Renal pelvis (tissue), 12 donors: ENCODE results near the gene CHURC1. TPM values are rescaled to one million over a fixed set of nuclear protein-coding genes. Genes with fewer than 3 reads are reported as not detected.

ENCODE experiments used
- DNase-seq: peaks from one replicate; pipeline ENCODE4 v3.0.0-alpha.2; 2013
- long read RNA-seq, 16 experiments: transcript quantifications; one replicate each; lab custom pipeline, GENCODE V29; 2026
- polyA plus RNA-seq, 3 donors: library from polyadenylated mRNA; unstranded; fragments of 120-200 nt; gene quantifications; one replicate each; pipeline ENCODE4 v1.2.1, GENCODE V29; 2013; ENCODE audit not compliant: insufficient read length in 3 of 3

Gene CHURC1
- 10 to 100 TPM; 50.4 to 51.6 (median 51.0) TPM for polyA plus RNA-seq
- long read RNA-seq, donor 1, transcript CHURC1-208 (4 exons, 3,615 nt) = minor isoform, 6 of 49 reads
- long read RNA-seq, donor 1, transcript CHURC1-203 (4 exons, 2,629 nt) = major isoform, 38 of 49 reads
- long read RNA-seq, donor 1, partial matches to known transcripts = 0 of 49 reads
- long read RNA-seq, donor 1, other reads (novel, unspliced or antisense) = 0 of 49 reads
- long read RNA-seq, donor 2, transcript CHURC1-203 (4 exons, 2,629 nt) = major isoform, 49 of 60 reads
- long read RNA-seq, donor 2, transcript CHURC1-208 (4 exons, 3,615 nt) = minor isoform, 5 of 60 reads
- long read RNA-seq, donor 2, partial matches to known transcripts = 0 of 60 reads
- long read RNA-seq, donor 2, other reads (novel, unspliced or antisense) = 0 of 60 reads
- long read RNA-seq, donor 3, transcript CHURC1-203 (4 exons, 2,629 nt) = major isoform, 30 of 40 reads
- long read RNA-seq, donor 3, partial matches to known transcripts = 0 of 40 reads
- long read RNA-seq, donor 3, other reads (novel, unspliced or antisense) = 0 of 40 reads
- long read RNA-seq, donor 4, transcript CHURC1-202 (3 exons, 439 nt) = minor isoform, 5 of 67 reads
- long read RNA-seq, donor 4, transcript CHURC1-203 (4 exons, 2,629 nt) = major isoform, 50 of 67 reads
- long read RNA-seq, donor 4, transcript CHURC1-208 (4 exons, 3,615 nt) = minor isoform, 6 of 67 reads
- long read RNA-seq, donor 4, partial matches to known transcripts = 5 of 67 reads
- long read RNA-seq, donor 4, other reads (novel, unspliced or antisense) = 0 of 67 reads
- long read RNA-seq, donor 5, transcript CHURC1-203 (4 exons, 2,629 nt) = major isoform, 22 of 30 reads
- long read RNA-seq, donor 5, partial matches to known transcripts = 0 of 30 reads
- long read RNA-seq, donor 5, other reads (novel, unspliced or antisense) = 0 of 30 reads
- long read RNA-seq, donor 6, transcript CHURC1-208 (4 exons, 3,615 nt) = minor isoform, 8 of 40 reads
- long read RNA-seq, donor 6, transcript CHURC1-203 (4 exons, 2,629 nt) = major isoform, 26 of 40 reads
- long read RNA-seq, donor 6, partial matches to known transcripts = 0 of 40 reads
- long read RNA-seq, donor 6, other reads (novel, unspliced or antisense) = 0 of 40 reads
- long read RNA-seq, donor 7, transcript CHURC1-202 (3 exons, 439 nt) = minor isoform, 8 of 69 reads
- long read RNA-seq, donor 7, transcript CHURC1-208 (4 exons, 3,615 nt) = minor isoform, 9 of 69 reads
- long read RNA-seq, donor 7, transcript CHURC1-203 (4 exons, 2,629 nt) = major isoform, 40 of 69 reads
- long read RNA-seq, donor 7, partial matches to known transcripts = 8 of 69 reads
- long read RNA-seq, donor 7, other reads (novel, unspliced or antisense) = 0 of 69 reads
- long read RNA-seq, donor 8, transcript CHURC1-202 (3 exons, 439 nt) = minor isoform, 5 of 23 reads
- long read RNA-seq, donor 8, transcript CHURC1-203 (4 exons, 2,629 nt) = major isoform, 16 of 23 reads
- long read RNA-seq, donor 8, partial matches to known transcripts = 0 of 23 reads
- long read RNA-seq, donor 8, other reads (novel, unspliced or antisense) = 0 of 23 reads
- long read RNA-seq, donor 9, transcript CHURC1-203 (4 exons, 2,629 nt) = major isoform, 49 of 72 reads
- long read RNA-seq, donor 9, transcript CHURC1-208 (4 exons, 3,615 nt) = minor isoform, 8 of 72 reads
- long read RNA-seq, donor 9, partial matches to known transcripts = 7 of 72 reads
- long read RNA-seq, donor 9, other reads (novel, unspliced or antisense) = 0 of 72 reads
- long read RNA-seq, donor 10, transcript CHURC1-203 (4 exons, 2,629 nt) = major isoform, 34 of 47 reads
- long read RNA-seq, donor 10, partial matches to known transcripts = 0 of 47 reads
- long read RNA-seq, donor 10, other reads (novel, unspliced or antisense) = 0 of 47 reads
- long read RNA-seq, donor 11, transcript CHURC1-202 (3 exons, 439 nt) = minor isoform, 5 of 44 reads
- long read RNA-seq, donor 11, transcript CHURC1-203 (4 exons, 2,629 nt) = major isoform, 29 of 44 reads
- long read RNA-seq, donor 11, transcript CHURC1-208 (4 exons, 3,615 nt) = minor isoform, 7 of 44 reads
- long read RNA-seq, donor 11, partial matches to known transcripts = 0 of 44 reads
- long read RNA-seq, donor 11, other reads (novel, unspliced or antisense) = 0 of 44 reads
- long read RNA-seq, donor 12, transcript CHURC1-202 (3 exons, 439 nt) = minor isoform, 7 of 71 reads
- long read RNA-seq, donor 12, transcript CHURC1-208 (4 exons, 3,615 nt) = minor isoform, 6 of 71 reads
- long read RNA-seq, donor 12, transcript CHURC1-203 (4 exons, 2,629 nt) = major isoform, 52 of 71 reads
- long read RNA-seq, donor 12, partial matches to known transcripts = 5 of 71 reads
- long read RNA-seq, donor 12, other reads (novel, unspliced or antisense) = 0 of 71 reads
- long read RNA-seq, donor 13, transcript CHURC1-203 (4 exons, 2,629 nt) = major isoform, 26 of 43 reads
- long read RNA-seq, donor 13, transcript CHURC1-208 (4 exons, 3,615 nt) = minor isoform, 11 of 43 reads
- long read RNA-seq, donor 13, partial matches to known transcripts = 0 of 43 reads
- long read RNA-seq, donor 13, other reads (novel, unspliced or antisense) = 0 of 43 reads
- long read RNA-seq, donor 14 = 0 reads
- long read RNA-seq, donor 15 = 0 reads
- long read RNA-seq, donor 16, transcript CHURC1-208 (4 exons, 3,615 nt) = minor isoform, 9 of 71 reads
- long read RNA-seq, donor 16, transcript CHURC1-203 (4 exons, 2,629 nt) = major isoform, 56 of 71 reads
- long read RNA-seq, donor 16, partial matches to known transcripts = 0 of 71 reads
- long read RNA-seq, donor 16, other reads (novel, unspliced or antisense) = 0 of 71 reads

DNA sequence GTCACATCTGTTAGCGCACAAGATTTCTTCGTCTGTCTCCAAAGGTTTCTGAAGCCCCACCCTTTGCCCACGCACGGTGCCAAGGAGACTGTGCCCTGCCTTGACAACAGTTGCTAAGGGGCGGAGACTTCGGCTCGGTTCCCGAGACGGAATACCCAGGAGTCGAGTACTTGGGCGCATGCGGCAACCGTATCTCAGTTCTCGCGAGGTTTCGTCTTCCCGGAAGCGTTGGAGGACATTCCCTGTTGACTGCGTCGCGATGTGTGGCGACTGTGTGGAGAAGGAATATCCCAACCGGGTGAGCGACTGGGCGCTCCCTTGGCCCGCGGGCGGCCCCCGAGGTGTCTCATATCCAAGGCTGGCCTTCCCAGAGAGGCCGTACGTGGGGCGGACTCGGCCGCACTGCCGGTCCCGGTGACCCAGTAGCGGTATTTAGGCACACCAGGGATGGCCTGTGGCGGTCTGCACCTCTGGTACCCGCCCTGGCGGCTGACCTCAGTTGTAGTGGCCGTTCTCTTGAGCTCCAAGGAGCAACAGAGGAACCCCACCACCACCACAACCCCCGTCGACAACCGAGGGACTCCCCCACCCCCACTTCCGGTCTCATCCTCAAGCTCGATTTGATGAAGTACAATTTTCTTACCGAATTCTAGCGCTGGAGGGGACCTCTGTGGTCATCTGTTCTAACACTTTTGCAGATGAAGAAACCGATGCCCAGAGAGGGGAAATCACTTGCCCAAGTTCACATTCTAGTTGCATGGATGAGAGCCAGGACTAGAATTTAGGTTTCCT is at the start of gene CHURC1:
TSS of gene CHURC1 (plus strand) at position 219 of the 792 bp plus-strand sequence. CDS start at position 260, 41 bp downstream.
- DNase-seq = peak; percentile 99

DNA sequence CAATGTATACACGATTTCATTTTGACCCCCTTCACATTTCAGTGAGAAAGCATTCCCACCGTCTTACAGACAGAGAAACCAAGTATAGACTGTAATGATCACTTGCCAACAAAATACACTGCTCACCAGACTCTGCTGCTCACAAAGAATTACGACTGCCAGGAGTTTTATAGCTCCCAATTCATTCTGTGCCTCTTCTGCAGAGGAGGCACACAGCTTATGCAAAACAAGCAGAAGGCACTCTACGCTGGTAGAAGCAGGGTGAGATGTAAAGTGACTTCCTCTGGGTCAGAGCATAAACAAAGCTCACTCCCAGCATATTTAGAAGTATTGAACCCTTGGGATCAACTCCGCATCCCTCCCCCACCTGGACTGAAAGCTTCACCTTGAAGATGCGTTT is 49.1 kb upstream of the CHURC1 start:
- no peak for DNase-seq

DNA sequence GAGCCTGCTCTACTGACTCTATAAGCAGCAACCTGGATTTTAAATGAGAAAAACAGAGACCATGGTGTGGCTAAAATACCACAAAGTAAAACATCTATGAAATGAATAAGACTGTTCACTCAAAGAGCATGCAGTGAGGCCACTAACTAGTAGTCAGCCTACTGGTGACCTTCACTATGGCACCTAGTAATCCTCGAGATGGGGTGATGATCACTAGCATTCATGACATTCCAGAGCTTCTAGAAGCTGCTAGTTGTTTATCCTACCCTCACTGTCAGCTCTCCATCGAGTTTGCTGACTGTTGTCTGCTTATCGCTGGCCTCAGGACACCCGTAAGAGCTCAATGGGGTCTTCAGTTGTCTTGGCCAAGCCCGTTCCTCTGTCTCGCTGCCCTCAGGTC is 48.3 kb upstream of the CHURC1 start:
- no peak for DNase-seq

DNA sequence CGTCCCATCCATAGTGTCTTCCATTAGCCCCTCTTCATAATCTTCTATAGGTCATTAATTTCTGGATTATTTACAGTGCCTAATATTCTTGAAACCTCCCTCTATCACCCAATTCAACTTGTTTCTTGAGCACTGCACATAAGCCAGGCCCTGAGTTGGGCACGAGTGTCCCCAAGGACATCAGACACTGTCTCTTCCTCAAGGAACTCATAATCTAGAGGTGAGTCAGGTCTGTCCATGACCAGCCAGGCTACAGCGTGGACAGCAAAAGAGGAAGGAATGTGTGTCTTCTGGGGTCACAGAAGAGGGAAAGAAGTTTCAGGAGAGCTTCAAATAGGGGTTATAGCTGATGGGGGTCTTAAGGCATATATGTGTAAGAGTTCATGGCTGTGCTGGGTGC is 47.1 kb upstream of the CHURC1 start:
- no peak for DNase-seq

DNA sequence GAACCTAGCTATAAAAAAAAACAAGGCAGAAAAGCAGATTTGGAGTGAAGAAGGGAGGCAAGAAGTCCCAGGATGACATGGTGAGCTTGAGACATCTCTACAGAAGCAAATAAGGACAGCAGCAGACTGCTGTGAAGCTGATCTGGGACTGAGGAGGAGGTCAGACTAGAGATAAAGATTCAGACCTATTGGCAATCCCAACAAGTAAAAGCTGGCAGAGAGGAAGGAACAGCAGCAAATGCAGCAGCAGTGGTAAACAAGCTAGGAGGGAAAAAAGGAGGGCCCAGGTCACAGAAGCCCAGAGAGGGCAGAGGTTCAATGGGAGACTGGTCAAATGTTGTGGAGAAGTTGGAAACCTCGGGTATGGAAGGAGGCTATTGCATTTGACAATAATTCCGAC is 45.9 kb upstream of the CHURC1 start:
- no peak for DNase-seq

DNA sequence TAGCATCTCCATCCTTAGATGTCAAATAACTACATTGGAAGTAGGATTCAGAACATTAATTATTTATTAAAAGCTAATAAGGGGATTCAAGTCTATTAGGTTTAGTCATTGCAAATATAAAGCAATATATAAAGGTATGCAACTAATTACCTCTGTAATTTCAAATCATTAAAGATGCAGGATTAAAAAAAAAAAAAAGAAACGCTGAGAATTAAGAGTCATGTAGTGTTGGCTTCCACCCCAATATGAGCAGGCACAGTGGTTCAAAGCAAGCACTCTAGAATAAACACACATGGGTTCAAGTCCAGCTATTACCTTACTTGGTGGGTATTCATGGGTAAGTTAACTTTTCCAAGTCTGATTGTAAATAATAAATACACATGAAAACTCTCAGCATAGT is 45.4 kb upstream of the CHURC1 start:
- no peak for DNase-seq

DNA sequence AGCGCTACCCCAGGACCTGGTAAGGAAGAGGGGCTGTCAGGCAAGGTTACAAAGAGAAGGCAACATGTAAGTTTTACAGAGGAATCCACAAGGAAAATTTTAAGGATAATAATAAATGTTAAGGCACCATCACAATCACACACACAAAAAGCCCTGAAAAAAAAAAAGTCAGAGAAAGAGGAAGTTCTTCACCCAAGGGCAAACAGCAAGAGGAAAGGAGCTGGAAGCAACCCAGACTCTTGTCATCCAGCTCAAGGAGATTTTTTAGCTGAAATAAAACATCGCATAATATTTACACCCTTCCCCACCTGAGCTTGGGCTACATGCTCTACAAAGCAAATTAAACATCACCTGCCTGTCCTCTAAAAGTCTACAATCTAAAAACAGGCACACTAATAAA is 44.1 kb upstream of the CHURC1 start:
- DNase-seq = no peak

DNA sequence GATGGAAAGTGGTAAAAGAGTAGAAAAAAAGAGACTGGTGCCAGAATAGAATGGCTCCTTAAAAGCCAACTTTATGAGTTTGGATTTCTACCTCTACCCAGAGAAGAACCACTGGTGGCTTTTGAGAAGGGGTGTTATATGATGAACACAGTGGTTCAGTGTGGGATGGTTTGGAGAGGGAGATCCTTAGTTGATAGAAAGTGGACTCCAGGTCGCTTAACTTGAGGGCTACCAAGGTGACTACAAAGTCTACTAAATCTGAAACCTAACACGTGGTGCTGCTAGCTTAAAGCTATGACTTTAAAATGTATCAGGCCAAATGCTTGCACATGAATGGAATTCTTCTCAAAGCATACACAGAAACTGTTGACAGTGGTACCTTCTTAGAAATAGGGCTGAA is 42.9 kb upstream of the CHURC1 start:
- no peak for DNase-seq

DNA sequence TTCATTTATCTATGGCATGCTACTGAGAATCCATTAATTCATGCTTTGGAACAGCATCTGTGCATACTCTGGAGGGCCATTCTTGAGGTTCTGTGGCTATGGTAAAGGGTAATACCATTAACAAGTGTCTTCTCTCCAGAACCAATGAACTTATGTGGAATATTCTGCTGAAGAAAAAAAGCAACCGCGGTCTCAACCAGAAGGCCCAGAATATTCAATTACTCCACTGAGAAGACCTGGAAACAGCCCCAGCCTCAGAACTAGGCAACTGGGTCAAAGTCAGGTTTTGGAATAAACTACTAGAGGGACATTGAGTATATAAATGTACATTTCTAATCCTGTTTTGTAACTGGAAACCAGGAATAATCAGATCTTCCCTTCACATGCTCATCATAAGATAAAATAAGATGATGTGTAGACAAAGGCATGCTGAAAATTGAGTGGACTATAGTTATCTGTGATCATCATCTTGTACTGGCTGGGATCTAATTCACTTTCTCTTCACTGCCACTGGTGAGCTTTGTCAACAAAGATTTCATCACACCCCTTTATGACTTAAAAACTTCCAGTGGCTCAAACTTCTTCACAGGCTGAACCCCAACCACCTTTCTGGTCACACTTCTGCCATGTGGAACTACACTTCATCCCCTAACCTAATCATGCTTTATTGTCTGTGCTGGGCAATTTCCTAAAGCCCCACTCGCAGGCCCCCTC is 40.6 kb upstream of the CHURC1 start:
- DNase-seq = no peak

DNA sequence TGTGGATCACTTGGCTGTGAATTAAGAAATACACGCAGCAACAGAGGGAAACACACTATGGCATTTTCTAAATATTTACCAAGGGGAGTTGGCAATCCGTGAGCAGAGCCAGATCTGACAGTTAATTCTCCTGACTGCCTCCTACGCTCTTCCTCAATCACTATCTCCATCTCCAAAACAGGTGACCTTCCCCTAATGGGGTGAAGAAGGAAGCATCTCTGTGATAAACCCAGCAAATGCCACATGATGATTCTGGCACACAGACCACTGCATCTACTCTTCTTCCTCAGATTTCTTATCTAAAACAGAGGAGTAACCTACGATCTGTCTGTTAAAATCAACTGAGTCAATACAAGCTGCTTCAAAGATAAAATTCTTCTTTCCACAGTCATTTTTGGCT is 38.9 kb upstream of the CHURC1 start:
- no peak for DNase-seq

DNA sequence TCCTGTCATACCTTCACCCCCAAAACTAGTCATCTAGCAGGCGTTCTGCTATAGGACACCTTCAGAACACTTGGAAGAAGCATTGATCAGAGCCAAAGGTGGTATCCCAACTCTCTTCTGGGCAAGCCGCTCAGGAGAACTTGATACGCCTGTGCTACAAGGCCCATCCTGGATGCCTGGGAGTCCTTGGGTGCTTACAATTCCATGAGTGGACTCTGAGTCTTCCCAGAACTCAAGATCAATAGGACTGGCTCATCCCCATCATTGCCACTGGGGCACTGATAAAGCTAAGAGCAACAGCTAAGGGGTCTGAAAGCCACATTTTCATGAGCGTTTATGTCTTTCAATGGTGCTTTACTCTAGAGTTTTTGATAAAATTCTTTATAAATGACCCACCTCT is 36.4 kb upstream of the CHURC1 start:
- DNase-seq = no peak

DNA sequence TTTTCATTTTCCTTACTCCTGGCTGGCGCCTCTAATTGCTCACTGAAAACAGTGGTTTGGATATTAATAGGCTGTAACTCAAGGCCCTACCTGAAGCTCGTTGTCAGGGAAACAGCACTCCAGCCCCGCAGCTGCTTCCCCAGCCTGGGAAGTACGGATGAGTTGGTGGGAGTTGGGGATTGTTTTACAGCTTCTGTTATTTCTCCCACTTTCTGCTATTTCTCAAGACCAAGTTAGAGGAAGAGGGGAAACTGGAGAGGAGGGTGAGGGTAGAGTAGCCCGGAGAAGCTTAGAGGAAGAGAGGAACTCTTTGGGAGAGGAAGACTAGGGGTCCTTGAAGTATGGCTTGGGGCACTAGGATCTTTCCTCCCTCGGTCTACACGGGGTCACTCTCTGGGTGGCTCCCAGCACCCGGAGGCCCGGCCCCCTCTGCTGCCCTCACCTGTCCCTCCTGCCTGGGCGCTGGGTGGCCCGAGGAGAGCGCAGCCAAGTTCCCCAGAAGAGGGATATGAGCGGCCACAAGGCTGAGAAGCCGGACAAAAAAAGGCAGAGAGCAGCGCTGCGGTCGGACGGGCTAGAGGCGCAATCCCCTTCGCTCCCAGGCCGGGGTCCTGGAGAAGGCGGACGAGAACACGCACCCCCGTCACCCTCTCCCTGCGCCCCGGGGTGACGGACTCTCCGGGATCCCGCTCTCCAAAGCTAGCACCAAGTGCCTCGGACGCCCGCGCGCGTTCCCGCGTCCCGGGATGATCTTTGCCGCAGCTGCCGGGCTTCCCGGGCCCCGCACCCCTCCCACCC is 35.2 kb upstream of the CHURC1 start:
- no peak for DNase-seq

DNA sequence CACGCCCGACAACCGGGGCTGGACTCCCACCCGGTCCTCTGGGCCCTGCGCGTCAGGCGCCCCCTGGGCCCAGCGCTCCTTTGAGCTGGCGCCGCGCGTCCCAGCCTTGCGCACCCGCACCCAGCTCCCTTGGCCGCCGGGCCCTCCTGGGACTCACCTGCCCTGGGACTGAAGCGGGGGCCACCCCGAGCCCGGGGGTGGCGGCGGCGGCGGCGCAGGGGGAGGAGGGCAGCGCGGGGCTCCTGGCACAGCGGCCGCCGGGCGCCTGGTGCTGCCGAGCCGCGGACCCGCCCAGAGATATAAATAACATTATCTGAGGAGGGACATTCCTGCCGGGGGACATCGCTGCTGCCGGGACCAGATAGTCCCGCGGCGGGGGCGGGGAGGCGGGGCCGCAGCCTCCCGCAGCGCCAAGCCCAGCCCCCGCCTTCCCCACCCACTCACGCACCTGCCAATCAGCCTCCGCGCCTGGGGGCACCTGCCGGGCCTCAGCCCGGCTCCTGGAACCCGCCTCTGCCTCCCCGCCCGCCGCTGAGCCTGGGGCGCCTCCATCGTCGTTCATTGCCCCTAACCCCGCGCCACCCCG is 34.5 kb upstream of the CHURC1 start, which contains the start of gene SPTB:
TSS of gene SPTB (minus strand) at position 273 of the 586 bp plus-strand sequence. CDS start 56,813 bp downstream, outside the sequence.
- no peak for DNase-seq

DNA sequence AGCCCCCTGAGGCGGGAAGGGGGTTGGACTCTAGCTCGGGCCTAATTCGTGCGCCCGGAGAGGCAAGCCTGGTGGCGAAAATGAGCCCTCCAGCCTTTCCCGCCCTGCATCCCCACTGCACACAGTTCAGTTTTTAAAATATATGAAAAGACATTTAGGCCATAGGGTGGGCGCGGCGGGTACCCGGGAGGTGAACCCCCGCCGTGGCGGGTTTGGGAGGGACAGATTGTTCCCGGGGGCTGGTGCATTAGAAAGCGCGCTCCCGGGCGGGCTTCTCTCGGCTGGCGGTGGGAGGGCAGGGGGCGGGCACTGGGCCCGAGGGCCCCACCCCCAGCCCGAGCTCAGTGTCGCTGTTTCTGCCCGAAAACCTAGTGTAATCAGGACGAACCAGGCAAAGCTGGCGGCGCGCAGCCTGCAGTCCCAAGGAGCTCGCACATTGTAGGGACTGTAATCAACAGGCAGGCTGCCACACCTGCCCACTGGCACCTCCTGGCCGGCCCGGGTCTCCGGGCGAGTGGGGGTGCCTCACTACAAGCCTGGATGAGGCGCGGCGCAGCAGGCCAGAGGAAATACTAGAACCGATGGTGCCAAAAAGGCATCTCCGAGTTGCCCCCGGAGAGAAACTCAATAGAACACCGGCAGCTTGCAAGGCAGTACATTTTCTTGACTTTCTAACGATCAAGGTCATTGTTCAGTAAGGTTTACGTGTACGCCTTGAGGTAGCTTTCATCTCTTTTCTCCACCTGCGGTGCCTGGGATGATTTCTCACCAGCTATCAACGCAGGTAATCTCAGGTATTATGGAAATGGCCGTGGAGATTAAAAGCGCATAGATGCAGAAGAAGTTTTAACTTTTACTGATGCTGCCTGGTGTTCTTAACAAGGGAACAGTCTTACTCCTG is 33.8 kb upstream of the CHURC1 start:
- DNase-seq = no peak

DNA sequence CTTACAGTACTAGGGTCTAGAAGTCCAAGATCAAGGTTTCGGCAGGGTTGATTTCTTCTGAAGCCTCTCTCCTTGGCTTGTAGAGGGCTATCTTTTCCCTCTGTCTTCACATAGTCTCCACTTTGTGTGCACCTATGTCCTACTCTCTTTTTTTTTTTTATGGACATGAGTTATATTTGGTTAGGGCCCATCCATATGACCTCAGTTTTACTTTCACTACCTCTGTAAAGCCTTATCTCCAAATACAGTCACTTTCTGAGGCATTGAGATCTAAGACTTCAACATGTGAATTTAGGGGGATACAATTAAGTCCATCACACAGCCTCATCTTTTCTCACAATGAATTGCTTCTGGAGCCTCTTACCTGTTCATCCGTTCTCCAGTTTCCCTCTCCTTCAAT is 28.7 kb upstream of the CHURC1 start:
- no peak for DNase-seq
